Measurements from ENCODE around the gene TIGD4.
A peak's percentile ranks its signal among the peaks of the same experiment; 100 is the strongest.
"Not testable (repeated sequence)": the region's sequence is repeated elsewhere in the genome, so short reads cannot be mapped to it uniquely, and the experiment has no call there.

TIGD4 gene

DNA sequence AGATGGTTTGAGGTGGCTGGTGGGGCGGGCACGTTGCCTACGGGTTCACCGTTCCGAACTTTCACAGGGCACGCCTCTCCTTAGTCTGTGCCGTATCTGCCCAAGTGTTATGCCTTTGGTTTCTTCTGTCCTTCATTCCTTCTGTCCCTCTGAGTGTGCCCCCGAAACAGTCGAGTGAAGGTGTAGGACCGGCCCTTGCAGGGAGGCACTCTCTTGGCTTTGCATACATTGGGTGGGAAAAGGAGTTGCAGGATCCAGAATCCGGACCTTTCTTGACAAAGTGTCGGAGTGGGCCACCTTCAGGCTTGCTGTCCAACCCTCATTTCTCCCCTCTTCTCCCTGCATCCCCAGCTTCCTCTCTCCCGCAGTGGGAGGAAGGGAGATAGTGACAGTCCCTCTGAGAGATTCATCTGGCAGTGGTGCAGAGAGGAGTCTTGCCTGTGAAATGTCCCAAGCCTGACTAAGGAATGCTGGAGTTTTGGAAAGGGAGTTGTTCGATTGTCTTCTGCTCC, 793 bp upstream of the TIGD4 start:
- peak; percentile 66 for DNase-seq (ENCODE audit: low spot score)

DNA sequence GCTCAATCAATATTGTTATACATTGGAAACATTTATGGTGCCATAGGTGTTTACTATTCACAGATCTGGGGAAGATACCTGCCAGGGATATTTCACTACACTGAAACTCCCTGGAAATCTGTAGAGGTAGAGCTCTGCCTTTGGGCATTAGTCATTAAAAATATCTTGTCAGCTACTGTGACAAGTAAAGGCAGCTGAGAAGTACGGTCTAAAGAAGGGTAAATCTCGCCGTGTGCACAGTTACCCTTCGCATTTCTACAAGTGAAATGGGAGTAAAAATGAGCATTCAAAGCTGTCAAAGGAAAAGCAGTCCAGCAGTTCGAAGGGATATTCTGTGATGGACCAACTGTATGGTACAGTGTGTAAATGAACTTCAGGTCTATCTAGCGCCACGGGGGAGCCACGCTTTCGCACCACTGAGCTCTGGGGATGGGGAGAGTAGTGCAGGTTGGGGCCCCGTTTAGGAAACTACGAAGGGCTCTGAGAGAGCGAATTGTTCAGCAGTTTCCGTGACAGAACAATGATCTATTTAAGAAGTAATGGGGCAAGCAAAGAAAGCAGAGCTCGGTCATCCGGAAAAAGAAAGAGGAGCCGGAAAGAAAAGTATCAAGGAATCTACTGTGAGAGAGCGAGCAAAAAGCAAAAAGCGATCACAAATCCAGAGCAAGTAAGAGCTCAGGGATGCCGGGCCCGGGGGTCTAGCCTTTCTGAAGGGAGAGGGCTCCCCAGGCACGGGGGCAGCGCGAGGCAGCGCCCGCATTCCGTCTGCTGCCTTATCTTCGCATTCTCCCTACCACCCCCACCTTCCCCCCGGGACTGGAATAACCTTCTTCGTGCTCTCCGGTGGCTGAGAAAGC, 646 bp downstream of the TIGD4 start:
- DNase-seq (ENCODE audit: low spot score): peak; percentile 60

DNA sequence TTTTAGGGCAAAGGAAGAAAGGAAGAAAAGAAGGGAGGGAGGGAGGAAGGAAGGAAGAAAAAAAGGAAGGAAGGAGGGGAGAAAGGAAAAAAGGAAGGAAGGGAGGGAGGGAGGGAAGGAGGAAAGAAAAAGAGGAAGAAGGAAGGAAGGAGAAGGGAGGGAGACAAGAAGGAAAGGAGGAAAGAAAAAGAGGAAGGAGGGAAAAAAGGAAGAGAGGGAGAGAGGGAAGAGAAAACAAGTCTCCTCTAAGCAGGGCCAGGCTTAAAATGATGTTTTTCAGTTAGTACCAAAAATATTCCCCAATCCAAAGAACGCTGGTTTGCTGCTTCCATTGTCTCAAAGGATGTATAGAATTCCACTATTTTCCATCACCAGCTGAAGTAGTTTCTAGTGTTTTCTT, 2.0 kb downstream of the TIGD4 start:
- DNase-seq (ENCODE audit: low spot score): no peak

DNA sequence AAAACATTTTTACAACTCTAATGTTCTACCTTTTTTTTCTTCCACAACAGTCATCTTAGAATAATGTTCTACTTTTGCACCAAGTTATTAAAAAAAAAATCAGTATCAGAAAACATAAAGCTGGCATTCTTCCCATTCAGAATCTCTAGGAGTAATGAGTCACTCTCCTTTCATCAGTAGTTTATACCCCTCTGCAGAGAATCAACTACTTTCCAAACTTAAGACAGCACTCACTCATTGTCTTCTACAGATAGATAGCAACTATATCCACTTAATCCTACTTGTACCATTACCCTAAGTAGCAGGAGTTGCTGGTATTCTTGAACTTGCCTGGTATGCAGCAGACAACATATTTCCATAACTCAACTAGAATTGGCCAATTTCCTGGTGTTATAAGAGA, 3.2 kb downstream of the TIGD4 start:
- peak; percentile 35 for DNase-seq (ENCODE audit: low spot score)

DNA sequence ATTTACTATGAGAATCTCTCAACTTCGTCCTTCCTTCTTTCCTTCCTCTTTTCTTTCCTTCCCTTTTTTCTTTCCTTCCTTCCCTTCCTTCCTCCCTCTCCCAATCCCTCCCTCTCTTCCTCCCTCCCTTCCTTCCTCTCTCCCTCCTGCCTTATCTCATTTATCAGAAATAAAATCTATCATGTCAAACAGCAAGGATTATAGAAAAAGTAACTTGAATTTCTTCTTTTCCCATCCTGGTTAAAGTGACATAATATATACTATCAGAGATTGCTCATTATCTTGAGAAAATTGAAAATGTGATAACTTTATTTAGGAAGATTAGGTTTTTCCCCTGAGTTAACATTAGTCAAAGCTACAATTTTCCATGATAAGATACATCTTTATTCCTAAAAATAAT, 5.6 kb downstream of the TIGD4 start:
- DNase-seq (ENCODE audit: low spot score): no peak

DNA sequence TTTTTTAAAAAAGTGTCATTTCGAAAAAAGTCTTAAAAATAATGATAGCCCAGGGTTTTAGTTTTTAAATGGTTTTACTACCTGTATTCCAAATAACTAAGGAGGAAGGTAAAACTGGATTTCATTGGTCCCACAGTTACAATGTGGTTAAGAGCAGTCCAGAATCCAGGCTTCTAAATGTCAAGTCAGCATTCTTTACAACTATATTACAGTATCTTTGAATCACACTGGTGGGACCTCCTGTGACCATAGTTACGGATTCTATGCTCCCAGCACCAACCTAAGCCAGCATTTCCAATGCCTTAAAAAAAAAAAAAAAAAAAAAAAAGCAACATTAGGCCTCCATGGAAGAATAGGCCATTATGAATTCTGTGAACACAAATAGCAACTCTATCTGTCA, 6.2 kb downstream of the TIGD4 start:
- DNase-seq (ENCODE audit: low spot score): no peak

DNA sequence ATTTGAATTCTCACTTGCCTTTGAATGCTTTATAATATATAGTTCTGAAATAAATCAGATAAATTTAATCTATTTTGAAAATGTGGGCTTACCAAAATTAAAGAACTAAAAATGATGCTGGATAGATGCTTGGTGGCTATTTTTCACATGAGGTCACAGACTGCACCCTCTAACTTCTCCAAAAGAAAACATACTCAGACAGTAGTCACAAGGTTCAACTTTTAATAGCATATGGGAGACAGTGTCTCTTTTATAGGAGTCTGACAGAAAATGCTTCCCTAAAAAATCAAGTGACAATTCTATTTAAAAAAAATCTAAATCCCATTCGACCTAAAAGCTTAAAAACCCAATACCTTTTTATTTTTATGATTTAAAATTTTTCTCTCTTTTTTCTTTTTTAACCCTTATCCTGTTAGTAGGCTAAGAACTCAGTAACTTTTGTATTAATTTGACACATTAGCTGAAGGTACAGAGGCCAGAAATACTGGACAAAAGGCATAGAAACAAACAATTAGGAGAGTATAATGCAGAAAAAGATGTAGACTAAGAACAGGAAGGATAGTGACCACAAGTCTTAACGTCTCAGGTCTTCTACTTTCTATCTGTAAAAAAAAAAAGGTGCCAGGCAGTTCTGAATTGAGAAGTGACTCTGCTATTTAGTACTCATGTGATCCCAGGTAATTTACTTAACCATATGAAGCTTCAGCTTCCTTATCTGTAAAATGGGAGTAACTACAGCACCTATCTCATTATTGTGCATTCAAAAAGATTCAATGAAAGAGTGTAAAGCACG, 7.6 kb downstream of the TIGD4 start:
- no peak for DNase-seq (ENCODE audit: low spot score)

DNA sequence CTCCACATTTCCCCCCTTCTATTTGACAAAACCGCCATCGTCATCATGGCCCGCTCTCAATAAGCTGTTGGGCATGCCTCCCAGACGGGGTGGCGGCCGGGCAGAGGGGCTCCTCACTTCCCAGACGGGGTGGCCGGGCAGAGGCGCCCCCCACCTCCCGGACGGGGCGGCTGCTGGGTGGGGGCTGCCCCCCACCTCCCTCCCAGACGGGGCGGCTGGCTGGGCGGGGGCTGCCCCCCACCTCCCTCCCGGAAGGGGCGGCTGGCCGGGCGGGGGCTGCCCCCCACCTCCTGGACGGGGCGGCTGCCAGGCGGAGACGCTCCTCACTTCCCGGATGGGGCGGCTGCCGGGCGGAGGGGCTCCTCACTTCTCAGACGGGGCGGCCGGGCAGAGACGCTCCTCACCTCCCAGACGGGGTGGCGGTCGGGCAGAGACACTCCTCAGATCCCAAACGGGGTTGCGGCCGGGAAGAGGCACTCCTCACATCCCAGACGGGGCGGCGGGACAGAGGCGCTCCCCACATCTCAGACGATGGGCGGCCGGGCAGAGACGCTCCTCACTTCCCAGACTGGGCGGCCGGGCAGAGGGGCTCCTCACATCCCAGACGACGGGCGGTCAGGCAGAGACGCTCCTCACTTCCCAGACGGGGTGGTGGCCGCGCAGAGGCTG, 14.3 kb downstream of the TIGD4 start:
- DNase-seq (ENCODE audit: low spot score): not testable (repeated sequence)

DNA sequence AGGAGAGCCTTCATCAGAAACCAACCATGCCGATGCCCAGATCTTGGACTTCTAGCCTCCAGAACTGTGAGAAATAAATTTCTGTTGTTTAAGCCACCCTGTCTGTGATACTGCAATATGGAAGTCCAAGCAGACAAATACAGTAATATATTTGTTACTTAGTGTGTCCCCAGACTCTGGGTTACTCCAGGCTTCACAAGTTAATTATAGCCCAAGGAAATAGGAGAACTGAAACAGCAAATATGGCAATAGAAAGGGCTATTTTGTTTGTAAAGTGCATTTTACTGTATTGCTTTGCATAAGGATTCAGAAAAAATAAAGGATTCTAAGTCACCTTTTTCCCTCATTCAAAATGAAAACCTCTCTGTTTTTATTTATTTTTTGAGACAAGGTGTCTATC, 15.7 kb downstream of the TIGD4 start:
- no peak for DNase-seq (ENCODE audit: low spot score)

DNA sequence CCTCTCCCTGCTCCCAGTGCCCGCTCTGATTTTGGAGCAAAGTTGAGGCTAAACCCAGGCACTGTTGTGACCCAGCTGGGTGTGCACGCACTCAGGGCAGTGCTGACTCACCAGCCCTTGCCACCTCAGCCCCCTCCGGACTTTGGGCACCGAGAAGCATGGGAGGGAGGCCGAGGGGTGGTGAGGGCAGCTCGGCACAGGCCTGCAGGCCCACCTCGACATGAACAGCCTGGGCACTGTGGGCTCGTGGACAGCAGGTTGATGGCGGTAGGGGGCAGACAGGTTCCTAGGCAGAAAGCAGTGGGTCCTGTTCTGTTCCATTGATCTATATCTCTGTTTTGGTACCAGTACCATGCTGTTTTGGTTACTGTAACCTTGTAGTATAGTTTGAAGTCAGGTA, 30.9 kb downstream of the TIGD4 start:
- no peak for DNase-seq (ENCODE audit: low spot score)

DNA sequence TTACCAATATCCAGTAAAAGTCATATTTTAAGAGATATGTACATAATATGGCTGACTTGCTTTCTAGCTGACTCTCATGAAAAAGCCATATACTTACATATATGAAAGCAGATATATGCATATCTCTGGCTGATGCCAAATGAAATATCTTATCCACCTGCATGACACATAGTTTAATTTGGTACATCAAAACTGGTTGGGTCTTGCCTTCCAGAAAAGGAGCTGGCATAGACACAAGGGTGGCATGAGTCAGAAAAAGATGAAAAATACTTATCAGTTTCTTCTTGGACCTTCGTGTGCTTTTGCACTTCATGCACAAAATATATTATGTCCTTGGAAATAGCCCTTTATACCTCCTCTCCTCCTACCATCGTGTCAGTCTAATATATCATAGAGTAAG, 32.1 kb downstream of the TIGD4 start:
- no peak for DNase-seq (ENCODE audit: low spot score)

DNA sequence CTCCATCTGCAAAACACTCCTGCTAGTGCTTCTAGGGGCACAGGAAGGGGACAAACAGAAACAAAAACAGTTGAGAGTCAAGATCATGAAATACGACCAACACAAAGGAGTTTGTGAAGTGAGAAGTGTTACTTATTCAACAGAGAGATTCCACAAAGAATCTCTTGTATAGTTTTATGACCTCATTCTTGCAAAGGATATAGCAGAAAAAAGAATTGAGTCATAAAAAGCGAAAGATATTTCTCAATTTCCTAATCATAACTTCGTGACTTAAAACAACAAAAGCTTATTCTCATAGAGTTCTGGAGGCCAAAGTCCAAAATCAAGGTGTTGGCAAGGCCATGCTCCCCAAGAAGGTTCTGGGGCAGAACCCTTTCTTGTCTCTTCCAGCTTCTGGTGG, 40.7 kb downstream of the TIGD4 start:
- no peak for DNase-seq (ENCODE audit: low spot score)

DNA sequence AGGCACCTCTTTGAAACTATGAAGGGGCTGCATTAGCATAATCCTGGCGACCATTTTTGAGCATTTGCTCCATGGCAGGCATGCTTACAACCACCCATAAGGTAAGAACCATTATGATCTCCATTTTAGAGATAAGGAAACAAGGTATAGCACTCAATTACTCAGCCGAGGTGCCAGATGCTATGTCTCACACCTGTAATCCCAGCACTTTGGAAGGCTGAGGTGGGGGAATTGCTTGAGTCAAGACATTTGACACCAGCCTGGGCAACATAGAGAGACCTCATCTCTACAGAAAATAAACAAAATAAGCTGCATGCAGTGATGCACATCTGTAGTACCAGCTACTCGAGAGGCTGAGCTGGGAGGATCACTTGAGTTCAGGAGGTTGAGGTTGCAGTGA, 43.6 kb downstream of the TIGD4 start:
- no peak for DNase-seq (ENCODE audit: low spot score)

DNA sequence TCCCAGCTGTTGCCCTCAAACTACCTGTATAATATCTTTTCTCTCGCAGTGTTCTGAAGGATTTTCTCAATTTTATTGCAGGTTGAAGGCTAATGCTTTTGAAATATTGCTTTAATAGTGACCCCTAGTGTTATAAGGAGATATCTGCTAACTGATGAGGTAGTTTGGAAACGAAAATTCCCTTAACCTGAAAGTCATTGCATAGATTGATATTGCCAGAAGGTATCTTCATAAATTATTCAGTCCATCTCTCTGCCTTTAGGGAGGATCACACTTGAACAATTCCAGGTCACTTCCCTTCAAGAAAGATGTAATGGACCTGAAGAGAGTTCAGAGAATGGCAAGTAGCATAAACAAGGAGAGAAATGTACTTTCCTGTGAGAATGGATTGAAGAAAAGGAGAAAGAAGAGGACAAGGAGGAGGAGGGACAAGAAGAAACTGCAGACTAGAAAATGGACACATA, 44.1 kb downstream of the TIGD4 start:
- DNase-seq (ENCODE audit: low spot score): peak; percentile 51

DNA sequence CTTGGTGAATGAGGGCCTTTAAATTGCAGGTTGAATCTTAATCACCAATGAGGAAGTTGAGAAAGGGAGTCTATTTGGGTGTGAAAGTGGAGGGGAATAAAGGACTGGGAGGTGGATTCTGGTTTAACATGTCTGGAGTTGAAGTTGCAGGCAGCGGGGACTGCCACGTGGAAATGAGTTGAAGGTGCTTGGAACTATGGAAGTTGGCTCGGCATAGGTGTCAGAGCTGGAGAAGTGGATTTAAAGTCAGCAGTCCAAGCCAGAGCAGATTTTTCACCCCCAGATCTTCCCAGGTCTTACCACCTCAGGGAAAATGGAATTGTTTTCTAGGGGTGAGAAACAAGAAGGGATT, 44.9 kb downstream of the TIGD4 start:
- DNase-seq (ENCODE audit: low spot score): no peak

DNA sequence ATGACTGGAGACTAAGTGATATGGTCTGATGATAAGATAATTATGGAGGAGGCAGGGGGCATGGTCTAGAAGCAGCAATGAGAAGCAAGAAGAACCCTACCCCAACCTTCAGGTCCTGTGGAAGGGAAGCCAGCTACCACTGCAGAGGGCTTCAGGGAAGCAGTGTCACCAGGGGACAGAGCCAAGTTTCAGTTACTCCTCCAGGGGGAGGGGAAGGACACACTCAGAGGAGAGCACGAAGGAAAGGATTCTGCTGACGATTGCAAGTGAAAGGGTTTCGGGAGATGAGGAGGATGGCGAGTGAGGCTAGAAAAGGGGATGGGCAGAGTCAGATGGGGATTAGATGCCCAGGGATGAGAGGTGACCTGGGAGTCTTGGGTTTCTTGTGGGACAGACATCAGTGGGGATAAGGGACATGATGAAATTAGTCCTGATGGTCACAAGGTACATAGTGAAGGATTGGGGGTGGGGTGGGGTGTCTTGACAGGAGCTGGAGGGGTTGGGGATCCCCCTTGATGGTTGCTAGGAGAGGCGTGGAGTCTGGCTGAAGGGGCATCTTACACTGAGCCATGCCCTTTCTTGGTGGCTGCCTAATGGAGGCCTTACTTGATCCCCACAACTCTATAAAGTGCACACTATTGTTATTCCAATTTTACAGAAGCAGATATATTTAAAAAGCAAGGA, 45.4 kb downstream of the TIGD4 start:
- no peak for DNase-seq (ENCODE audit: low spot score)

DNA sequence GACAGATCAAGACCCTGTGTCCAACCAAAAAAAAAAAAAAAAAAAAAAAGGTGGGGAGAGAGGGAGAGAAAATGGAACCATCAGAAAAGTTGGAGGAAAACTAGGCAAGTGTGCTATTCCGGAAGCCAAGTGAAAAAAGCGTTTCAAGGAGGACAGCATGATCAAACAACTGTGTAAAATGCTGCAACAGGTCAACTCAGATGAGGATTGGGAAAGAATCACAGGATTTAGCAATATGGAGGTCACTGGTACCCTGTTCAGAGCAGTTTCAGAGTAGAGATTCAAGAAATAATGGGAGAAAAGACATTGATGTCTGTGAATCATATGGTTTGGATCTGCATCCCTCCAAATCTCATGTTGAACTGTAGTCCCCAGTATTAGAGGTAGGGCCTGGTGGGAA, 47.5 kb downstream of the TIGD4 start:
- no peak for DNase-seq (ENCODE audit: low spot score)

DNA sequence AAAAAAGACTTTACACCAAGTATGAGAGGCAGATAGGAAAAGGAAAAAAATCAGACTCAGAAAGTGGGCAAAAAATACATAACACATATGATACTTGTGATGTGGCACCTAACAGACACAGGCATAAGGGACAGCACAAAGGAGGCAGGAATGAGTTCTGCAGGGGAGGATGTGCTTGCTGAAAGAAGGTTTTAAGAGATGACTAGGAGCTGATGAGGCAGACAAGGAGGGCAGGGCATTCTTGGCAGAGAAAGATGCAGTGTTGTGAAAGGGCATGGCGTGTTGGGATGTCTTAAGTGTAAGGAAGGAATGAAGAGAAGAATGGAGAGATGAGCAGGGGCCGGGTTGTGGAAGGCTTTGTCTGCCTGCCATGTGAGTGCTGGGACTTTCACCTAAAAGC, 50.1 kb downstream of the TIGD4 start:
- peak; percentile 9 for DNase-seq (ENCODE audit: low spot score)

DNA sequence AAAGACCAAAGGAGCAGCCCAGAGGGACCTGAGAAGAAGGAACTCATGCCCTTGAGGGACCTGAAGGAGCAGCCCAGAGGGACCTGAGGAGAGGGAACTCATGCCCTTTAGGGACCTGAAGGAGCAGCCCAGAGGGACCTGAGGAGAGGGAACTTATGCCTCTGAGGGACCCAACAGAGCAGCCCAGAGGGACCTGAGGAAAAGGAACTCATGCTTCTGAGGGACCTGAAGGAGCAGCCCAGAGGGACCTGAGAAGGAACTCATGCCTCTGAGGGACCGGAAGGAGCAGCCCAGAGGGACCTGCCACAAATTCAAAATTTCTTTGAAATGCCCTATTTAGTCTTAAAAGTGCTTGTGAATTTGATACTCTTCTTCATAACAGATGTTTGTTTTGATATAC, 51.2 kb downstream of the TIGD4 start:
- no peak for DNase-seq (ENCODE audit: low spot score)

DNA sequence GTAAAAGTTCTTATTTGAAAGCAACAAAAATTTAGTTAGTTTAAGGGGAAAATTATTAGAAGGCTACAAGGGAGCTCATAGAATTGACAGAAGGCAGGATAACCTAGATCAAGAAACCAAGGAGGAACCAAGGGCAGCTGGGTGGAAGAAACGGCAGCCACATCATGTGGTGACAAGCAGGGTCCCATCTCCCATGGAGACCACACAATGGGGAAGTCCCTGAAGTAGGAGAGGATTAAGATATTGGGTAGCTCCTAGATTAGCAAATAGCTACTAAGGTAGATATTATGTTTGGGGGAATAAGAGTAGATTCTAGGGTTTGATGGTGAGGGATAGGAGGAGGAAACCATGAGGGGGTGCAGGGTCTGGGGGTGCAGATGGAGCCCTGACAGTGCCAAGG, 51.7 kb downstream of the TIGD4 start:
- DNase-seq (ENCODE audit: low spot score): no peak

DNA sequence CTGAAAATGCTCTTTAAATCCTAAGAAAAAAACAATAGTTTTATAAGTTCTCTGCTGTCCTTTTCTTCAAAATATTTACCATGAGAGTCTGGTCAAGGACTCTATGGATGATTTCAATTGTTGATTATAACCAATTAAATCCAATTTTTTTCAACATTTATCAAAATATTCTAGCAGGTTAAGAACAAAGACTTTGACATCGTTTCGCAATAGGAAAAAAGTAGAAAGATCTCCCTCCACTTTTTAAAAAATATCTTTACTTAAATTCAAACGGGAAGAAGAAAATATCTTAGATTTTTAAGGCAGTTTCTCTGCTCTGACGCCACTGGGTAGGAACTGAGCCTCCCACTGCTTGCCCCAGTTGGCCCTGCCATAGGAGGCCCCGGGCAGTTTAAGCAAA, 55.0 kb downstream of the TIGD4 start:
- DNase-seq (ENCODE audit: low spot score): no peak

DNA sequence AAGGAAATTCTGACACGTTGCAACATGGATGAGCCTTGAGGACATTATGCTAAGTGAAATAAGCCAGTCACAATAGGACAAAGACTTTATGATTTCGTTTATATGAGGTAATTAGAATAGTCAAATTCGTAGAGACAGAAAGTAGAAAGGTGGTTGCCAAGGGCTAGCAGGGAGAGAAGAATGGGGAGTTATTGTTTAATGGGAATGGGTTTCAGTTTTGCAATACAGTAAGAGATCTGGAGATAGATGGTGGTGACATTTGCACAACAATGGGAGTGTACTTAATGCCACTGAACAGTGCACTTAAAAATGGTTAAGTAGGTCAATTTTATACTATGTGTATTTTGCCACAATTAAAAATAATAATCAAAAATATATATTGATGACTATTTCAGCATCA, 56.3 kb downstream of the TIGD4 start:
- no peak for DNase-seq (ENCODE audit: low spot score)

Measured in RKO (cell line).